H9 (cell line): ENCODE results near the gene RPLP2. TPM values are rescaled to one million over a fixed set of nuclear protein-coding genes. Genes with fewer than 3 reads are reported as not detected.

Experiments used
- DNase-seq: peaks from one replicate; pipeline ENCODE4 v3.0.0-alpha.2; 2017
- H2AFZ ChIP-seq: one replicate; pipeline ENCODE4 v1.6.1; 2013; ENCODE audit warnings: mild to moderate bottlenecking, low read length, control low read depth, moderate library complexity
- H2AK5ac ChIP-seq: 2 replicates; pipeline ENCODE4 v1.6.1; 2013; ENCODE audit warnings: low read length, control low read depth, mixed read lengths; ENCODE audit not compliant: insufficient read length
- H2BK120ac ChIP-seq: one replicate; pipeline ENCODE4 v1.6.1; 2013; ENCODE audit warnings: low read depth, mild to moderate bottlenecking, low read length, control low read depth, inconsistent platforms; ENCODE audit not compliant: poor library complexity, severe bottlenecking
- H2BK12ac ChIP-seq: 2 replicates; pipeline ENCODE4 v1.6.1; 2013; ENCODE audit warnings: low read length, control low read depth, mixed read lengths, low read depth; ENCODE audit not compliant: insufficient read length
- H2BK15ac ChIP-seq: 2 replicates; pipeline ENCODE4 v1.6.1; 2013; ENCODE audit warnings: low read depth, low read length, control low read depth
- H2BK20ac ChIP-seq: one replicate; pipeline ENCODE4 v1.6.1; 2013; ENCODE audit warnings: low read depth, mild to moderate bottlenecking, low read length, control low read depth, inconsistent platforms; ENCODE audit not compliant: poor library complexity, severe bottlenecking
- H2BK5ac ChIP-seq: 2 replicates; pipeline ENCODE4 v1.6.1; 2013; ENCODE audit warnings: low read length, control low read depth, mixed read lengths; ENCODE audit not compliant: insufficient read length
- H3K14ac ChIP-seq: 2 replicates; pipeline ENCODE4 v1.6.1; 2013; ENCODE audit warnings: low read length, control low read depth; ENCODE audit not compliant: insufficient read depth
- H3K18ac ChIP-seq: 2 replicates; pipeline ENCODE4 v1.6.1; 2013; ENCODE audit warnings: low read depth, mild to moderate bottlenecking, mixed read lengths, low read length, control low read depth; ENCODE audit not compliant: insufficient read length
- H3K23ac ChIP-seq: 2 replicates; pipeline ENCODE4 v1.6.1; 2013; ENCODE audit warnings: low read length, control low read depth, mixed read lengths, low read depth; ENCODE audit not compliant: insufficient read length
- H3K23me2 ChIP-seq: 2 replicates; pipeline ENCODE4 v1.6.1; 2013; ENCODE audit warnings: low read depth, mild to moderate bottlenecking, mixed read lengths, low read length, control low read depth; ENCODE audit not compliant: insufficient read length, poor library complexity, severe bottlenecking
- H3K27ac ChIP-seq: 2 replicates; pipeline ENCODE4 v1.5.1; 2013; ENCODE audit warnings: low read length, control low read depth, mixed read lengths, low read depth; ENCODE audit not compliant: insufficient read length
- H3K27me3 ChIP-seq: 2 replicates; pipeline ENCODE4 v1.6.1; 2013; ENCODE audit warnings: low read length, control low read depth, inconsistent platforms; ENCODE audit not compliant: insufficient read depth
- H3K4ac ChIP-seq: 2 replicates; pipeline ENCODE4 v1.6.1; 2013; ENCODE audit warnings: low read depth, mild to moderate bottlenecking, control low read depth, inconsistent platforms, low read length, moderate library complexity
- H3K4me1 ChIP-seq: 2 replicates; pipeline ENCODE4 v1.6.1; 2013; ENCODE audit warnings: low read length, control low read depth, inconsistent platforms; ENCODE audit not compliant: insufficient read depth
- H3K4me2 ChIP-seq: 2 replicates; pipeline ENCODE4 v1.6.1; 2013; ENCODE audit warnings: low read length, control low read depth, mixed read lengths; ENCODE audit not compliant: insufficient read length, insufficient read depth
- H3K56ac ChIP-seq: 2 replicates; pipeline ENCODE4 v1.6.1; 2013; ENCODE audit warnings: low read depth, mild to moderate bottlenecking, mixed read lengths, low read length, control low read depth; ENCODE audit not compliant: insufficient read length
- H3K79me1 ChIP-seq: 2 replicates; pipeline ENCODE4 v1.6.1; 2013; ENCODE audit warnings: low read depth, mild to moderate bottlenecking, moderate library complexity, low read length, control low read depth, inconsistent platforms; ENCODE audit not compliant: insufficient read depth, poor library complexity, severe bottlenecking
- H3K79me2 ChIP-seq: 2 replicates; pipeline ENCODE4 v1.6.1; 2013; ENCODE audit warnings: low read length, control low read depth, inconsistent platforms; ENCODE audit not compliant: insufficient read depth
- H3K9ac ChIP-seq: 2 replicates; pipeline ENCODE4 v1.6.1; 2013; ENCODE audit warnings: low read length, control low read depth, mixed read lengths; ENCODE audit not compliant: insufficient read length; ENCODE audit errors: extremely low read depth
- H3K9me3 ChIP-seq: one replicate; pipeline ENCODE4 v1.6.1; 2013; ENCODE audit warnings: low read depth, low read length, inconsistent platforms; ENCODE audit not compliant: control insufficient read depth
- H3T11ph ChIP-seq: one replicate; pipeline ENCODE4 v1.6.1; 2013; ENCODE audit warnings: mild to moderate bottlenecking, low read length, control low read depth, inconsistent platforms
- H4K20me1 ChIP-seq: one replicate; pipeline ENCODE4 v1.6.1; 2013; ENCODE audit not compliant: control insufficient read depth, insufficient read length, insufficient read depth
- H4K5ac ChIP-seq: 2 replicates; pipeline ENCODE4 v1.6.1; 2013; ENCODE audit warnings: low read depth, mild to moderate bottlenecking, mixed read lengths, low read length, control low read depth; ENCODE audit not compliant: insufficient read length
- H4K8ac ChIP-seq: replicated peaks from 2 replicates; pipeline ENCODE4 v1.6.1; 2013; ENCODE audit warnings: low read length, control low read depth, mixed read lengths, low read depth; ENCODE audit not compliant: insufficient read length
- H4K91ac ChIP-seq: 2 replicates; pipeline ENCODE4 v1.6.1; 2013; ENCODE audit warnings: low read depth, mild to moderate bottlenecking, moderate library complexity, mixed read lengths, low read length, control low read depth; ENCODE audit not compliant: insufficient read length
- H3K27ac Mint-ChIP-seq, 3 experiments: 2 replicates in 2 of 3; 3 replicates in 1 of 3; pipeline ENCODE4 v1.8.0; 2020 to 2021; ENCODE audit warnings: mixed read lengths in 3 of 3, mild to moderate bottlenecking in 1 of 3, moderate library complexity in 1 of 3
- H3K27me3 Mint-ChIP-seq: 2 replicates; pipeline ENCODE4 v1.8.0; 2021; ENCODE audit warnings: low read depth, mild to moderate bottlenecking, moderate library complexity, mixed read lengths
- H3K36me3 Mint-ChIP-seq, 3 experiments: 2 replicates in 2 of 3; 3 replicates in 1 of 3; pipeline ENCODE4 v1.8.0; 2020 to 2021; ENCODE audit warnings: low read depth in 3 of 3, mixed read lengths in 3 of 3; ENCODE audit not compliant: insufficient read depth in 1 of 3
- H3K4me1 Mint-ChIP-seq, 2 experiments: 2 replicates each; pipeline ENCODE4 v1.8.0; 2020; ENCODE audit warnings: mixed read lengths in 2 of 2
- H3K4me3 Mint-ChIP-seq, 2 experiments: 2 replicates in 1 of 2; 3 replicates in 1 of 2; pipeline ENCODE4 v1.8.0; 2020 to 2021; ENCODE audit warnings: mild to moderate bottlenecking in 2 of 2, mixed read lengths in 2 of 2, moderate library complexity in 1 of 2
- H3K9me3 Mint-ChIP-seq, 2 experiments: 2 replicates in 1 of 2; 3 replicates in 1 of 2; pipeline ENCODE4 v1.8.0; 2020; ENCODE audit warnings: mild to moderate bottlenecking in 2 of 2, mixed read lengths in 2 of 2, moderate library complexity in 1 of 2
- WGBS: extraction: QIAGEN DNeasy Blood & Tissue Kit; methylation state at CpG from one replicate; pipeline ENCODE4 v1.1.7; 2013; ENCODE audit warnings: missing lambda C conversion rate, low lambda C conversion rate, mixed read lengths; ENCODE audit not compliant: insufficient read length; ENCODE audit errors: extremely low coverage; 5-methylcytosine and 5-hydroxymethylcytosine counted together
- total RNA-seq: library from RNA; stranded (reverse); gene quantifications from 2 replicates; pipeline ENCODE4 v1.2.1, GENCODE V29; 2021
- TF ChIP-seq, protein P1 (sequence below): fragments of 200-600 bp; sonication (generic); conservative IDR thresholded peaks from 3 replicates; pipeline ENCODE4 v1.8.0; 2021; ENCODE audit warnings: antibody characterized with exemption, mild to moderate bottlenecking

Gene RPLP2
- total RNA-seq, 1 experiment from 2014 or later, result 2,138 TPM

DNA sequence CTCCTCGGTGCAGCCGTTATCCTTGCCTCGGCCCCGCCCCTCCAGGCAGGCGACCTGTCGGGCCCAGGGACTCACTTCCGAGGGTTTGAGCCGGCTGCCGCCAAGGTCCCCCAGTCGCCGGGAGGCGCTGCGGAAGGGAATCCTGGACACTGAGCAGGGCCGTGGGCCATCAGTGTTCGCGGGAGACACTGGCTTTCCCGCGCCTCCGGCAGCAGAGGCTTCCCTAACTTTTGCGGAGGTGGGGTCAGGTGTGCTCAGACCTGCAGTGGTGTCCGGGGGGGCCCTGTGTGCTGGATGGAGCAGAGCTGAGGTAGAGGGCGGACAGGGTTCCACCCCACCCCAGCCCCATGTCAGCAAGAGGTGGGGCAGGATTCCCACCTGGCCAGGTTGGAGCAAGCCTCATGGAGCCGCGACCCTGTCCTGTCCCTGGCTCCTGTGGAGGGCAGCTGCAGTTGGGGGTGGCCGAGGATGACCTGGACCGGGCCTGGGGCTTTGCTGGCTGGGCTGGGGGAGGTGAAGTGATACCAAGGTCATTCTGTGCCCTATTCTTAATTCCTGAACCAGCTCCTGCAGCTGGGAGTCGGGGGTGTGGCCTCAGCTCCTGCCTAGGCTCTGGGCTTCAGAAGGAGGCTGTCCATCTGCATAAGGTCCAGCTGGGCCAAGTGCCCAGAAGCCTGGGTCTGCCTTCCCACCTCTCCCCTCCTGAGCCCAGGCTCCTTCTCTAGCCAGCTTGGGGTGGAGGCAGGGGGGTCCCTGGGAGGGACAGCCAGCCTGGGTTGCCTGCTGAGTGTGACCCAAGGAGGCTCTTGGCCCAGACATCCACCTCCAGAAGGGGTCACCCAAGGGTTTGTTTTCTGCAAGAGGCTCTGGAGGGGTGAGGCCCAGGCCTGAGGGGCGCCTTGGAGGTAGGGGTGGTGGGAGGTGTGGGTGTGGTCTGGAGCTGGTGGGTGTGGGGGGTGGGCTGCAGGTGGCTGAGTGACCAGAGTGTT is 41.3 kb downstream of the RPLP2 start:
- Histone ChIP-seq H2BK5ac (no peak overlapping the region), H3K79me2 (no peaks in the 10 kb centered on the region), H2AFZ (no peak overlapping the region), H3K27me3 (no peaks in the 10 kb centered on the region; the same call in 1 of the 2 replicates), H4K5ac (no peak overlapping the region), H3K23me2 (peaks cover 12% of the 10 kb centered on the region), H3K56ac (no peak overlapping the region), H2AK5ac (no peak overlapping the region), H4K8ac (no peak overlapping the region), H3K4ac (no peak overlapping the region), H3K4me2 (peak overlapping the region; percentile 65), H3K18ac (no peak overlapping the region), H2BK20ac (no peak overlapping the region), H3K23ac (no peak overlapping the region), H3K14ac (no peak overlapping the region; the same call in 1 of the 2 replicates), H3K27ac (no peak overlapping the region), H4K91ac (no peak overlapping the region), H3K4me1 (no peaks in the 10 kb centered on the region), H2BK15ac (no peak overlapping the region), H3T11ph (no peak overlapping the region), H4K20me1 (no peaks in the 10 kb centered on the region), H3K9ac (no peak overlapping the region), H3K9me3 (no peaks in the 10 kb centered on the region), H3K79me1 (no peaks in the 10 kb centered on the region), H2BK12ac (no peak overlapping the region), H2BK120ac (no peak overlapping the region)
- Mint-ChIP-seq H3K36me3 (no peaks in the 10 kb centered on the region), H3K4me3 (peak overlapping the region; percentile 60 to 84), H3K27ac (no peak overlapping the region), H3K9me3 (no peaks in the 10 kb centered on the region), H3K27me3 (peaks cover 7% of the 10 kb centered on the region), H3K4me1 (peaks cover 6 to 36% of the 10 kb centered on the region in 2 experiments)
- peak; percentile 67 for DNase-seq
- WGBS, result no CpG with 5 or more reads among the region's 28 CpGs
- TF ChIP-seq, protein P1, sequence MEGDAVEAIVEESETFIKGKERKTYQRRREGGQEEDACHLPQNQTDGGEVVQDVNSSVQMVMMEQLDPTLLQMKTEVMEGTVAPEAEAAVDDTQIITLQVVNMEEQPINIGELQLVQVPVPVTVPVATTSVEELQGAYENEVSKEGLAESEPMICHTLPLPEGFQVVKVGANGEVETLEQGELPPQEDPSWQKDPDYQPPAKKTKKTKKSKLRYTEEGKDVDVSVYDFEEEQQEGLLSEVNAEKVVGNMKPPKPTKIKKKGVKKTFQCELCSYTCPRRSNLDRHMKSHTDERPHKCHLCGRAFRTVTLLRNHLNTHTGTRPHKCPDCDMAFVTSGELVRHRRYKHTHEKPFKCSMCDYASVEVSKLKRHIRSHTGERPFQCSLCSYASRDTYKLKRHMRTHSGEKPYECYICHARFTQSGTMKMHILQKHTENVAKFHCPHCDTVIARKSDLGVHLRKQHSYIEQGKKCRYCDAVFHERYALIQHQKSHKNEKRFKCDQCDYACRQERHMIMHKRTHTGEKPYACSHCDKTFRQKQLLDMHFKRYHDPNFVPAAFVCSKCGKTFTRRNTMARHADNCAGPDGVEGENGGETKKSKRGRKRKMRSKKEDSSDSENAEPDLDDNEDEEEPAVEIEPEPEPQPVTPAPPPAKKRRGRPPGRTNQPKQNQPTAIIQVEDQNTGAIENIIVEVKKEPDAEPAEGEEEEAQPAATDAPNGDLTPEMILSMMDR, result peak; percentile 49
